Measurements from ENCODE around the gene KRTAP10-3.
"Not testable (repeated sequence)": the region's sequence is repeated elsewhere in the genome, so short reads cannot be mapped to it uniquely, and the experiment has no call there.

The KRTAP10-3 gene

GRCh38 chr21:44558695-44559094 is at the start of gene KRTAP10-3:
KRTAP10-3 (minus strand) TSS chr21:44558795; CDS start chr21:44558715, 80 bp downstream.
- DNase-seq: no peak

- DNase-seq: no peak
These were observed 47.9 kb upstream of the KRTAP10-3 start for GRCh38 chr21:44606495-44606894.

- DNase-seq: no peak
These were observed 45.3 kb upstream of the KRTAP10-3 start for GRCh38 chr21:44603911-44604310.

- no peak for DNase-seq
These were observed 44.7 kb upstream of the KRTAP10-3 start for GRCh38 chr21:44603109-44603875.

- no peak for DNase-seq
These were observed 43.9 kb upstream of the KRTAP10-3 start for GRCh38 chr21:44602463-44602850.

GRCh38 chr21:44601596-44602462 is 43.2 kb upstream of the KRTAP10-3 start:
- DNase-seq: no peak

GRCh38 chr21:44601091-44601490 is 42.5 kb upstream of the KRTAP10-3 start:
- not testable (repeated sequence) for DNase-seq

- DNase-seq: not testable (repeated sequence)
These were observed 41.8 kb upstream of the KRTAP10-3 start, which contains the start of gene KRTAP10-7 for GRCh38 chr21:44600118-44600978. KRTAP10-7 (plus strand) TSS chr21:44600597; CDS start chr21:44600622, 25 bp downstream.

- no peak for DNase-seq
These were observed 40.9 kb upstream of the KRTAP10-3 start for GRCh38 chr21:44599264-44600029.

GRCh38 chr21:44598061-44598460 is 39.5 kb upstream of the KRTAP10-3 start:
- DNase-seq: no peak

- no peak for DNase-seq
These were observed 37.6 kb upstream of the KRTAP10-3 start for GRCh38 chr21:44596068-44596725.

GRCh38 chr21:44595524-44595923 is 36.9 kb upstream of the KRTAP10-3 start:
- DNase-seq: no peak

- no peak for DNase-seq
These were observed 35.9 kb upstream of the KRTAP10-3 start for GRCh38 chr21:44594406-44594916.

GRCh38 chr21:44593598-44594405 is 35.2 kb upstream of the KRTAP10-3 start:
- no peak for DNase-seq

GRCh38 chr21:44592446-44593311 is 34.1 kb upstream of the KRTAP10-3 start, which contains the start of gene KRTAP10-6:
KRTAP10-6 (minus strand) TSS chr21:44592505; CDS start chr21:44592484, 21 bp downstream.
- no peak for DNase-seq

GRCh38 chr21:44591801-44592130 is 33.2 kb upstream of the KRTAP10-3 start:
- DNase-seq: not testable (repeated sequence)

- DNase-seq: not testable (repeated sequence)
These were observed 32.6 kb upstream of the KRTAP10-3 start for GRCh38 chr21:44590897-44591800.

GRCh38 chr21:44590311-44590721 is 31.7 kb upstream of the KRTAP10-3 start:
- no peak for DNase-seq
